Purkinje cell (primary cell): ENCODE data around the gene IL10RB. TPM values are rescaled to one million over a fixed set of nuclear protein-coding genes. Genes with fewer than 3 reads are reported as not detected.

Source experiments
- polyA plus RNA-seq: library from polyadenylated mRNA; unstranded; fragments of >200 nt; fragmentation: Nextera tagmentation; gene quantifications from 2 replicates; pipeline ENCODE4 v1.2.1, GENCODE V29; 2014

The IL10RB gene
- 1.6 and 1.8 TPM in 2 replicates for polyA plus RNA-seq

DNA sequence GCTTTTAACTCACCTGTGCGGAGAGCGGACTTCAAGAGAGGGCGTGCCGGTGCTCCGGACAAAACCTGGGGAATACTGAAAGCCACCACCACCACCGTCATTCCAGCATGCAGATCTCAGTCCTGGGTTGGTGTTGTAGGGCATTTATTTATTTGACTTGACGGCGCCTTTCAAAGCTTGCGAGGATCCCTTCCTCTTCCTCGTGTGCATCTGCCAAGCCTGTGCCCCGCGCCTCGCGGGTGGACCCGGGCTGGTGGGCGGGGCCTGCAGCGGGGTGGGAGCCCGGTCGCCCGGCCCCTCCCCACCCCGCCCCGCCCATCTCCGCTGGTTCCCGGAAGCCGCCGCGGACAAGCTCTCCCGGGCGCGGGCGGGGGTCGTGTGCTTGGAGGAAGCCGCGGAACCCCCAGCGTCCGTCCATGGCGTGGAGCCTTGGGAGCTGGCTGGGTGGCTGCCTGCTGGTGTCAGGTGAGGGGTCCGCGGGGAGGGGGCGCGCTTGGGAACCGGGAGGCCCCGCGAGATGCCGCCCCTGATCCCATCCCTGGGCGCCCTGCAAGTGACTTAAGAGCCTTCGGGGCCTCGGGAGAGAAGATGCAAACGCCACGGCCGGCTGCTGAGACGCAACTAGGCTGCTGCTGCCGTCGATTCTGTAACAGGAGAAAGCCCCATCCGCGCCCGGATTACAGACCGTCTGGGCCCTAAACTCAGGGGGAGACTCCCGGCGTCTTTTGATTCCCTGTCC, at the start of gene IL10RB:
Gene IL10RB, plus strand, starts transcription at position 318 of the 739 bp plus-strand sequence. Its CDS starts 99 bp downstream, at position 417.

DNA sequence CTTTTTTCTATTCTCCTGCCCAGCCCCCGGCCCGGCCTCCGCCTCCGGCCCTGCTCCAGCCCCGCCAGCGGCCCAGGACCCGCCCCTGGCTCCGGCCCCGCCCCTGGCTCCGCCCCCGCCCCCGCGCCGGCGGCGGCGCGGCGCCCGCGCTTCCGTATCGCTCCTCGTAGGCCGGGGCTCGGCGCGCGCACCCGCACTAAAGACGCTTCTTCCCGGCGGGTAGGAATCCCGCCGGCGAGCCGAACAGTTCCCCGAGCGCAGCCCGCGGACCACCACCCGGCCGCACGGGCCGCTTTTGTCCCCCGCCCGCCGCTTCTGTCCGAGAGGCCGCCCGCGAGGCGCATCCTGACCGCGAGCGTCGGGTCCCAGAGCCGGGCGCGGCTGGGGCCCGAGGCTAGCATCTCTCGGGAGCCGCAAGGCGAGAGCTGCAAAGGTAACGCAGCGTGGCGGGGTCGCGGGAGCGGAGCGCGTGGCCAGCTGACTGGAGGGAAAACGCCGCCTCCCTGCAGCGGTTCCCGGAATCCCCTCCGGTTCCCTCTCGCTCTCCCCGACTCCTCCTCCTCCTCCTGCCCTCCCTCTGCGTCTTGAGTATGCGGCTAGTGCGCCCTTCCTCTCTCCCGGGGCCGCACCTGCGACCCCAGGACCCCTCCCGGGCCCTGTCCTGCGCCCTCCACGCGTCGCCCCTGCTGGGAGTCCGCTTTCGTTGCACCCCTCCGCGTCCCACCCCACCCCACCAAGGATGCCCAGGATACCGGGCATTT, 36.2 kb upstream of the IL10RB start, which contains the start of gene IFNAR2:
Gene IFNAR2, plus strand, starts transcription at position 155 of the 761 bp plus-strand sequence. CDS start 11,985 bp downstream, outside the sequence.

DNA sequence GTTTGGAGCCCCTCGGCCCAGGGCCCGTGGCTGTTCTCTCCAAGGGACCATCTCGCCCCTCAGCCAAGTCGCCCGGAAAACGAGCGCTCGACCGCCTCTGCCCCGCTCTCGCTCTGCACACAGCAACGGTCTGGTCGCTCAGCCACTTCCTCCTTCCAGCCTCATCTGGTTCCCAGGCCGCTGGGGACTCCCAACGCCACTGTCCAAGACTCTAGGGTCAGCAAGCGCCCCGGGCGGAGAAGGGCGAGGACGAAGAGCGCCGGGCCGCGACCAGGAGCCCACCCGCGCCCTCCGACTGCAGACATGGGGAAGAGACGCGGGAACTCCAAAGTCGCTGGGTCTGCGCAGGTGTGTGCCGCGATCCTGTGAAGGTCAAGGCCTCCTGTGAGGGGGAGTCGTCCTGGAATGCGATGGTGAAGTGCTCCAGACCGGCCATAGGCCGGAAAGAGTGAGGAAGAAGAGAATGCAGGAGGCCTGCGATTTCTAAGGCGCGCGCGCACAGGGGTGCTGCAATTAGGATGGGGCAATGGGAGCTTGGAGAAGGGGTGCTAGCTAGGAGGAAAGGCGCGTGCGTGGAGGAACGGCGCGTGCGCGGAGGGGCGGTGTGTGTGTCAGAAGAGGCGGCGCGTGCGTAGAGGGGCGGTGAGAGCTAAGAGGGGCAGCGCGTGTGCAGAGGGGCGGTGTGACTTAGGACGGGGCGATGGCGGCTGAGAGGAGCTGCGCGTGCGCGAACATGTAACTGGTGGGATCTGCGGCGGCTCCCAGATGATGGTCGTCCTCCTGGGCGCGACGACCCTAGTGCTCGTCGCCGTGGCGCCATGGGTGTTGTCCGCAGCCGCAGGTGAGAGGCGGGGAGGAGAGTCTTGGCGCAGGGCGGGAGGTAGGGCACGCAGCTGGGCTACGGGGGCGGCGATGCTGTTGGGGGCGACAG, 58.4 kb downstream of the IL10RB start, which contains the start of gene IFNAR1:
Gene IFNAR1, plus strand, starts transcription at position 680 of the 931 bp plus-strand sequence. Its CDS starts 86 bp downstream, at position 766.

Other genes with a start within 250 kb of the IL10RB start
- gene OLIG2, start 240.4 kb upstream of the IL10RB start, polyA plus RNA-seq, result 0.35 and 1.0 TPM in 2 replicates
- 6.2 and 6.3 TPM in 2 replicates for gene OLIG1, start 196.2 kb upstream of the IL10RB start, polyA plus RNA-seq
- 2.9 and 11.2 TPM in 2 replicates for gene IFNAR2, start 36.4 kb upstream of the IL10RB start, polyA plus RNA-seq
- 66.3 and 100 TPM in 2 replicates for gene IFNAR1, start 58.6 kb downstream of the IL10RB start, polyA plus RNA-seq
- 29.4 and 29.6 TPM in 2 replicates for gene IFNGR2, start 137.0 kb downstream of the IL10RB start, polyA plus RNA-seq
- gene TMEM50B, start 213.6 kb downstream of the IL10RB start, polyA plus RNA-seq, result 192 and 237 TPM in 2 replicates
- gene DNAJC28, start 225.3 kb downstream of the IL10RB start, polyA plus RNA-seq, result 16.0 and 21.6 TPM in 2 replicates